ENCODE data around the gene ISOC1. TPM values are rescaled to one million over a fixed set of nuclear protein-coding genes. Genes with fewer than 3 reads are reported as not detected.

Gene ISOC1
- total and polyA plus RNA-seq, 10 of the 15 experiments (the other 5 are each of a cell fraction or from before 2014, with no cell fraction given) = 12.6 to 61.8 (median 29.9) TPM

GRCh38 chr5:129057329-129057728 lies 37.2 kb upstream of the ISOC1 start:
- RAD21 ChIA-PET (ENCODE audit: unreplicated experiment) = no interaction called here
- Histone ChIP-seq H3K4me3 (no peak overlapping the region), H3K9me3 (replicated peaks; ENCODE audit: control insufficient read depth, insufficient read depth, low read length) (no peaks in the 10 kb centered on the region), H3K4me1 (ENCODE audit: control insufficient read depth, insufficient read depth, low read length) (no peaks in the 10 kb centered on the region), H3K27ac (ENCODE audit: control insufficient read depth, insufficient read depth) (no peak overlapping the region), H3K9ac (ENCODE audit: control insufficient read depth, insufficient read depth, low read length) (no peak overlapping the region), H3K27me3 (replicated peaks in 1 of 2; ENCODE audit: control insufficient read depth in 2 of 2, insufficient read depth in 2 of 2, low read length in 1 of 2) (no peaks in the 10 kb centered on the region), H3K4me2 (ENCODE audit: control insufficient read depth, insufficient read depth) (no peak overlapping the region), H4K20me1 (ENCODE audit: control insufficient read depth, insufficient read depth) (no peaks in the 10 kb centered on the region), H3K79me2 (ENCODE audit: control insufficient read depth, insufficient read depth, low read length) (no peaks in the 10 kb centered on the region), H2AFZ (ENCODE audit: control insufficient read depth, low read depth, low read length) (no peak overlapping the region), H3K36me3 (ENCODE audit: control insufficient read depth in 2 of 2, insufficient read depth in 2 of 2, low read length in 1 of 2) (no peaks in the 10 kb centered on the region)
- SMC1A ChIA-PET (ENCODE audit: uncharacterized antibody, unreplicated experiment) = no interaction called here
- in situ Hi-C loops (cut with MboI) (no loop called here), intact Hi-C loops (cut with micrococcal nuclease; ENCODE audit: unreplicated experiment) (no loop called here)
- CTCF ChIA-PET = no interaction called here
- TF ChIP-seq SMAD5 (IDR thresholded peaks at IDR 0.05; ENCODE audit: low read depth) (no peak), CTCF (IDR thresholded peaks at IDR 0.05 in 2 of 3, conservative IDR thresholded peaks at IDR 0.05 in 1 of 3; ENCODE audit: control insufficient read depth in 2 of 3, extremely low read depth in 1 of 3, insufficient read depth in 1 of 3, low read depth in 3 of 3, low read length in 3 of 3) (no peak), RBBP5 (conservative IDR thresholded peaks at IDR 0.05) (no peak), ZNF384 (IDR thresholded peaks at IDR 0.05; ENCODE audit: borderline replicate concordance, low read depth, low read length) (no peak), CREM (IDR thresholded peaks at IDR 0.05; ENCODE audit: low read depth) (no peak), MLLT1 (IDR thresholded peaks at IDR 0.05) (no peak), YY1 (IDR thresholded peaks at IDR 0.05; ENCODE audit: low read depth, low read length) (no peak)
- FAIRE-seq (no peak), ATAC-seq (no peak), DNase-seq (ENCODE audit: low read depth, low spot score) (no peak)
- BruUV-seq (replicated peaks) = no TSS peak
- POLR2A ChIA-PET = no interaction called here
- 8% methylated on average over 3 of the region's 3 CpGs for whole genome bisulfite sequencing (ENCODE audit: insufficient coverage, insufficient replicate concordance, low lambda C conversion rate, missing lambda C conversion rate)
